ENCODE measurements around the gene ZNF592. TPM values are rescaled to one million over a fixed set of nuclear protein-coding genes. Genes with fewer than 3 reads are reported as not detected.

ZNF592 gene
- total and polyA plus RNA-seq, 2 of the 13 experiments (the other 11 are each of a cell fraction or from before 2014, with no cell fraction given): 8.2 to 9.8 TPM

GRCh38 chr15:84749111-84749991, 959 bp downstream of the ZNF592 start (continued):
- TF ChIP-seq ARID4A (CRISPR knock-in tag; IDR thresholded peaks at IDR 0.05; ENCODE audit: borderline replicate concordance) (peak; percentile 63; the same call in 1 of the 2 replicates), NFKB2 (CRISPR knock-in tag; IDR thresholded peaks at IDR 0.05; ENCODE audit: borderline replicate concordance) (no peak), ZNF670 (CRISPR knock-in tag; IDR thresholded peaks at IDR 0.05; ENCODE audit: borderline replicate concordance) (no peak), ZBTB7B (CRISPR knock-in tag; IDR thresholded peaks at IDR 0.05) (peak; percentile 58; the same call in 1 of the 2 replicates), IKZF5 (CRISPR knock-in tag; IDR thresholded peaks at IDR 0.05) (no peak; the same call in 1 of the 2 replicates), SAP130 (CRISPR knock-in tag; IDR thresholded peaks at IDR 0.05; ENCODE audit: low read depth) (peak; percentile 85), ASH2L (IDR thresholded peaks at IDR 0.05; ENCODE audit: insufficient read length, low read depth, low read length) (no peak), PITX1 (CRISPR knock-in tag; IDR thresholded peaks at IDR 0.05) (no peak), ZNF7 (CRISPR knock-in tag; IDR thresholded peaks at IDR 0.05) (peak; percentile 80), ZNF782 (CRISPR knock-in tag; IDR thresholded peaks at IDR 0.05; ENCODE audit: borderline replicate concordance) (no peak), MIER3 (CRISPR knock-in tag; IDR thresholded peaks at IDR 0.05; ENCODE audit: borderline replicate concordance) (no peak), KDM5A (IDR thresholded peaks at IDR 0.05; ENCODE audit: borderline replicate concordance, low read length) (peak; percentile 36; the same call in 1 of the 2 replicates), CBX1 (IDR thresholded peaks at IDR 0.05; ENCODE audit: low read depth) (peak; percentile 13), GFI1 (CRISPR knock-in tag; IDR thresholded peaks at IDR 0.05; ENCODE audit: borderline replicate concordance) (no peak), ESRRA (CRISPR knock-in tag; IDR thresholded peaks at IDR 0.05; ENCODE audit: low read depth) (no peak), KMT2B (CRISPR knock-in tag; IDR thresholded peaks at IDR 0.05) (peak; percentile 53; the same call in 1 of the 2 replicates), STAT6 (CRISPR knock-in tag; IDR thresholded peaks at IDR 0.05; ENCODE audit: borderline replicate concordance) (no peak), ZKSCAN5 (CRISPR knock-in tag; IDR thresholded peaks at IDR 0.05) (no peak)
